ENCODE data around the gene SMR3A. TPM values are rescaled to one million over a fixed set of nuclear protein-coding genes. Genes with fewer than 3 reads are reported as not detected.

SMR3A gene
- total and polyA plus RNA-seq, 9 of the 15 experiments (the other 6 are each of a cell fraction or from before 2014, with no cell fraction given) = not detected

DNA sequence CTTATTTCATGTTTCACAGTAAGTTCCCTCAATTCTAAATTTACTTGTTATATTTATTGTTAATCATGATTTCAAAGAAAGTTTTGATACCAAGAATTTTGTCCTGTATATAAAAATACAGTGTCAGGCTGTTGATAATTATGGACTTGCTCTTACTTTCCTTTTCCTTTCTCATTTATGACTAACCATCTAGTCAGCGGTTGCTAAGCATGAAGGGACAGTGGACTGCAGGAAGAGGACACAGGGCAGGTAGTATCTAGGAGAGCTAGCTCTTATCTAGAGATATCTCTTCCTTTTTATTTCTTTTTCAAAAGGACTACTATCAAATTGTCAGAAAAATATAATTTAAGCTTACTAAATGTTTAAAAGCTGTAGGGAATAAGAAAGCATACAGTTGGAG, 38.8 kb downstream of the SMR3A start:
- H3K27ac ChIP-seq (ENCODE audit: extremely low read depth, low read depth, low read length) = no peak overlapping the region
- BruUV-seq (replicated peaks) = no TSS peak
- intact Hi-C loops (cut with micrococcal nuclease) = no loop called here
- no peak overlapping the region for H3K4me3 ChIP-seq
- no peaks in the 10 kb centered on the region for H3K36me3 ChIP-seq (ENCODE audit: control insufficient read depth, insufficient read depth, low read length)
- H2AFZ ChIP-seq (ENCODE audit: low read depth, low read length) = no peak overlapping the region
- no peaks in the 10 kb centered on the region for H4K20me1 ChIP-seq (replicated peaks; ENCODE audit: control insufficient read depth, insufficient read depth, low read length)
- no peak overlapping the region for H3K4me2 ChIP-seq (ENCODE audit: insufficient read depth, low read length)
- WGBS (ENCODE audit: insufficient coverage, low coverage, missing lambda C conversion rate) = 0% methylated on average over 1 of the region's 1 CpG
- H3K4me1 ChIP-seq (replicated peaks in 1 of 2; ENCODE audit: control insufficient read depth in 2 of 2, insufficient read depth in 2 of 2, low read length in 2 of 2) = no peaks in the 10 kb centered on the region
- ATAC-seq = no peak
- H3K79me2 ChIP-seq (ENCODE audit: control insufficient read depth, insufficient read depth, low read length) = no peaks in the 10 kb centered on the region
- H3K9ac ChIP-seq (ENCODE audit: insufficient read depth in 1 of 2, low read depth in 2 of 2, low read length in 2 of 2) = no peak overlapping the region
- no peak for FAIRE-seq
- DNase-seq (ENCODE audit: extremely low read depth in 1 of 4, low spot score in 3 of 4) = no peak
- ChIA-PET POLR2A (no interaction called here), CTCF (ENCODE audit: low intra/inter-chr PET ratio) (no interaction called here)
- H3K9me3 ChIP-seq (replicated peaks; ENCODE audit: control insufficient read depth, insufficient read depth, low read depth, low read length) = no peaks in the 10 kb centered on the region; the same call in 1 of the 2 replicates
- in situ Hi-C loops (cut with MboI) = no loop called here
- no peaks in the 10 kb centered on the region for H3K9me1 ChIP-seq (ENCODE audit: control insufficient read depth, insufficient read depth, low read length)
- no peaks in the 10 kb centered on the region for H3K27me3 ChIP-seq (ENCODE audit: control insufficient read depth in 2 of 2, insufficient read depth in 2 of 2, low read length in 2 of 2)
- TF ChIP-seq ZNF263 (CRISPR knock-in tag; IDR thresholded peaks at IDR 0.05; ENCODE audit: borderline replicate concordance) (no peak), MEF2D (tag; conservative IDR thresholded peaks at IDR 0.05; ENCODE audit: low read depth) (no peak), NELFE (IDR thresholded peaks at IDR 0.05; ENCODE audit: insufficient read depth, insufficient read length) (no peak), IRF1 (CRISPR knock-in tag; IDR thresholded peaks at IDR 0.05; ENCODE audit: borderline replicate concordance) (no peak), FOS (IDR thresholded peaks at IDR 0.05; ENCODE audit: extremely low read depth, insufficient read length) (no peak), PBX2 (CRISPR knock-in tag; IDR thresholded peaks at IDR 0.05; ENCODE audit: low read depth) (no peak), PBX2 (tag; conservative IDR thresholded peaks at IDR 0.05; ENCODE audit: low read depth) (no peak), TAF9B (IDR thresholded peaks at IDR 0.05; ENCODE audit: partially characterized antibody) (no peak), ZKSCAN1 (IDR thresholded peaks at IDR 0.05; ENCODE audit: low read depth, low read length) (no peak), DEAF1 (CRISPR knock-in tag; IDR thresholded peaks at IDR 0.05) (no peak), NRF1 (conservative IDR thresholded peaks at IDR 0.05 in 1 of 2, IDR thresholded peaks at IDR 0.05 in 1 of 2) (no peak), ZBTB7A (IDR thresholded peaks at IDR 0.05; ENCODE audit: borderline replicate concordance, control insufficient read depth, low read depth, low read length) (no peak), PTBP1 (IDR thresholded peaks at IDR 0.05; ENCODE audit: low read depth, low read length) (no peak)
- TF ChIP-seq, protein P1, sequence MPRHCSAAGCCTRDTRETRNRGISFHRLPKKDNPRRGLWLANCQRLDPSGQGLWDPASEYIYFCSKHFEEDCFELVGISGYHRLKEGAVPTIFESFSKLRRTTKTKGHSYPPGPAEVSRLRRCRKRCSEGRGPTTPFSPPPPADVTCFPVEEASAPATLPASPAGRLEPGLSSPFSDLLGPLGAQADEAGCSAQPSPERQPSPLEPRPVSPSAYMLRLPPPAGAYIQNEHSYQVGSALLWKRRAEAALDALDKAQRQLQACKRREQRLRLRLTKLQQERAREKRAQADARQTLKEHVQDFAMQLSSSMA (CRISPR knock-in tag; IDR thresholded peaks at IDR 0.05) = no peak
- TF ChIP-seq, protein P2, sequence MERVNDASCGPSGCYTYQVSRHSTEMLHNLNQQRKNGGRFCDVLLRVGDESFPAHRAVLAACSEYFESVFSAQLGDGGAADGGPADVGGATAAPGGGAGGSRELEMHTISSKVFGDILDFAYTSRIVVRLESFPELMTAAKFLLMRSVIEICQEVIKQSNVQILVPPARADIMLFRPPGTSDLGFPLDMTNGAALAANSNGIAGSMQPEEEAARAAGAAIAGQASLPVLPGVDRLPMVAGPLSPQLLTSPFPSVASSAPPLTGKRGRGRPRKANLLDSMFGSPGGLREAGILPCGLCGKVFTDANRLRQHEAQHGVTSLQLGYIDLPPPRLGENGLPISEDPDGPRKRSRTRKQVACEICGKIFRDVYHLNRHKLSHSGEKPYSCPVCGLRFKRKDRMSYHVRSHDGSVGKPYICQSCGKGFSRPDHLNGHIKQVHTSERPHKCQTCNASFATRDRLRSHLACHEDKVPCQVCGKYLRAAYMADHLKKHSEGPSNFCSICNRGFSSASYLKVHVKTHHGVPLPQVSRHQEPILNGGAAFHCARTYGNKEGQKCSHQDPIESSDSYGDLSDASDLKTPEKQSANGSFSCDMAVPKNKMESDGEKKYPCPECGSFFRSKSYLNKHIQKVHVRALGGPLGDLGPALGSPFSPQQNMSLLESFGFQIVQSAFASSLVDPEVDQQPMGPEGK (CRISPR knock-in tag; IDR thresholded peaks at IDR 0.05; ENCODE audit: borderline replicate concordance) = no peak

Measured in K562 (cell line).